Astrocyte (in vitro differentiated cells and primary cell): ENCODE results near the gene RAB30. TPM values are rescaled to one million over a fixed set of nuclear protein-coding genes. Genes with fewer than 3 reads are reported as not detected.

Experiments used
- DNase-seq: peaks from one replicate; pipeline ENCODE4 v3.0.0-alpha.2; 2010; ENCODE audit warnings: low read depth
- FAIRE-seq: peaks from 2 replicates; lab custom pipeline; 2011; peaks lifted over from hg19 to GRCh38; lab: Jason Lieb, UNC
- H2AFZ ChIP-seq: 2 replicates; pipeline ENCODE4 v1.6.0; 2012; ENCODE audit warnings: low read depth, low read length, inconsistent platforms
- H3K27ac ChIP-seq: 2 replicates; pipeline ENCODE4 v1.5.1; 2011; ENCODE audit warnings: low read depth, low read length, inconsistent platforms
- H3K27me3 ChIP-seq: 2 replicates; pipeline ENCODE4 v1.6.0; 2011; ENCODE audit warnings: low read length, inconsistent platforms; ENCODE audit not compliant: insufficient read depth
- H3K36me3 ChIP-seq: 2 replicates; pipeline ENCODE4 v1.5.1; 2011; ENCODE audit warnings: low read length, inconsistent platforms; ENCODE audit not compliant: insufficient read depth
- H3K4me1 ChIP-seq: 2 replicates; pipeline ENCODE4 v1.5.1; 2011; ENCODE audit warnings: low read length, inconsistent platforms; ENCODE audit not compliant: insufficient read depth
- H3K4me2 ChIP-seq: 2 replicates; pipeline ENCODE4 v1.6.0; 2012; ENCODE audit warnings: low read length, inconsistent platforms
- H3K4me3 ChIP-seq: 2 replicates; pipeline ENCODE4 v1.5.1; 2011; ENCODE audit warnings: low read depth, mild to moderate bottlenecking, low read length, inconsistent platforms; ENCODE audit not compliant: insufficient read depth
- H3K79me2 ChIP-seq: 2 replicates; pipeline ENCODE4 v1.6.0; 2012; ENCODE audit warnings: mild to moderate bottlenecking, low read length, inconsistent platforms; ENCODE audit not compliant: insufficient read depth
- H3K9ac ChIP-seq: 2 replicates; pipeline ENCODE4 v1.6.0; 2012; ENCODE audit warnings: mild to moderate bottlenecking, low read length, inconsistent platforms
- H3K9me3 ChIP-seq: 2 replicates; pipeline ENCODE4 v1.5.1; 2012; ENCODE audit warnings: low read depth, mild to moderate bottlenecking, low read length, inconsistent platforms; ENCODE audit not compliant: insufficient read depth
- H4K20me1 ChIP-seq: 2 replicates; pipeline ENCODE4 v1.6.0; 2012; ENCODE audit warnings: low read length, inconsistent platforms; ENCODE audit not compliant: insufficient read depth
- H3K27ac Mint-ChIP-seq: one replicate; pipeline ENCODE4 v1.8.0; 2021; ENCODE audit warnings: mild to moderate bottlenecking, mixed read lengths; ENCODE audit not compliant: unreplicated experiment
- H3K27me3 Mint-ChIP-seq: one replicate; pipeline ENCODE4 v1.8.0; 2021; ENCODE audit warnings: low read depth, mixed read lengths; ENCODE audit not compliant: unreplicated experiment
- H3K36me3 Mint-ChIP-seq: one replicate; pipeline ENCODE4 v1.8.0; 2021; ENCODE audit warnings: low read depth, mixed read lengths; ENCODE audit not compliant: unreplicated experiment
- H3K4me1 Mint-ChIP-seq: one replicate; pipeline ENCODE4 v1.8.0; 2021; ENCODE audit warnings: low read depth, mixed read lengths; ENCODE audit not compliant: unreplicated experiment
- H3K4me3 Mint-ChIP-seq: one replicate; pipeline ENCODE4 v1.8.0; 2021; ENCODE audit warnings: mild to moderate bottlenecking, moderate library complexity, mixed read lengths; ENCODE audit not compliant: unreplicated experiment
- H3K9me3 Mint-ChIP-seq: one replicate; pipeline ENCODE4 v1.8.0; 2021; ENCODE audit warnings: mild to moderate bottlenecking, mixed read lengths; ENCODE audit not compliant: unreplicated experiment
- EZH2 ChIP-seq: IDR thresholded peaks from 2 replicates; pipeline ENCODE4 v1.6.1; 2012; ENCODE audit warnings: mild to moderate bottlenecking, low read length, inconsistent platforms; ENCODE audit not compliant: insufficient read depth
- total RNA-seq: library from RNA; stranded (reverse); gene quantifications from 2 replicates; pipeline ENCODE4 v1.2.1, GENCODE V29; 2021
- TF ChIP-seq, protein P1 (sequence below): IDR thresholded peaks from 2 replicates; pipeline ENCODE4 v1.5.1; 2011; ENCODE audit warnings: low read depth, mild to moderate bottlenecking, inconsistent platforms, low read length, moderate library complexity; ENCODE audit not compliant: insufficient read depth

The RAB30 gene
- total RNA-seq, 1 donor from 2014 or later = 40.0 TPM

GRCh38 chr11:83051760-83052671, 19.7 kb downstream of the RAB30 start:
- peaks cover 63% of the 10 kb centered on the region for H3K79me2 ChIP-seq

DNA sequence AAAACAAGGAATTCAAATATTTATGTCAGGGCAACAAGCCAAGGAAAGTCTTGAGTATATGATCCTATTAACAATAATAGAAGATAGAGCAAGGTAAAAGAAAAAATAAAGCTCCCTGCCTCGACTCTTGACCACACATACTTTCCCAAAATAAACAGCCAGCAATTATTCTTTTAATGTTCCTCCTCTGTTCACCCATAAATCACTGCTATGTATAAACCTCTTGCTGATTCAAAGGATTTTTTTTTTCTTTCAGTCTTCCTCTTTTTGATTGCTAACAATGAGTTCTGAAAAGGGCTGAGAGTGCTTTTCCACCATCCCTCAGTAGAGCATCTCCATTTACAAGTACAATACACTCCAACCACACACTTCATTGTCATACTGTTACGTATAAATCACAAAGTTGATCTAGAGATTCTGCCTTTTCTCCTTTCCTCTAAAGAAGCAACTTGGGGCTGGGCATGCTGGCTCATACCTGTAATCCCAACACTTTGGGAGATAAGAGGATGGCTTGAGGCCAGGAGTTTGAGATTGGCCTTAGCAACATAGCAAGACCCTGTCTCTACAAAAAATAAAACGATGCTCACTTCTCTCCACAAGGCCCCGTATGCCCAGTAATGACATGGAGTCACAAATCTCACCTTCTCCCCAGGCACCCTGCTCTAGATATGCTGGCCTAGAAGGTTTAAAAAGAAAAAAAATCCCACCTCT, 24.0 kb downstream of the RAB30 start:
- Histone ChIP-seq H3K9me3 (no peaks in the 10 kb centered on the region), H3K36me3 (no peaks in the 10 kb centered on the region), H3K4me3 (no peak overlapping the region), H3K79me2 (peaks cover 66% of the 10 kb centered on the region), H3K4me2 (peak overlapping the region; percentile 5), H3K4me1 (peaks cover 42% of the 10 kb centered on the region), H3K9ac (no peak overlapping the region), H3K27me3 (no peaks in the 10 kb centered on the region), H2AFZ (no peak overlapping the region), H4K20me1 (peaks cover 10% of the 10 kb centered on the region), H3K27ac (no peak overlapping the region)
- Mint-ChIP-seq H3K27ac (no peak overlapping the region), H3K27me3 (no peaks in the 10 kb centered on the region), H3K4me1 (peaks cover 30% of the 10 kb centered on the region), H3K9me3 (no peaks in the 10 kb centered on the region), H3K36me3 (no peaks in the 10 kb centered on the region), H3K4me3 (no peak overlapping the region)
- FAIRE-seq (no peak), DNase-seq (peak; percentile 50)
- TF ChIP-seq, protein P1, sequence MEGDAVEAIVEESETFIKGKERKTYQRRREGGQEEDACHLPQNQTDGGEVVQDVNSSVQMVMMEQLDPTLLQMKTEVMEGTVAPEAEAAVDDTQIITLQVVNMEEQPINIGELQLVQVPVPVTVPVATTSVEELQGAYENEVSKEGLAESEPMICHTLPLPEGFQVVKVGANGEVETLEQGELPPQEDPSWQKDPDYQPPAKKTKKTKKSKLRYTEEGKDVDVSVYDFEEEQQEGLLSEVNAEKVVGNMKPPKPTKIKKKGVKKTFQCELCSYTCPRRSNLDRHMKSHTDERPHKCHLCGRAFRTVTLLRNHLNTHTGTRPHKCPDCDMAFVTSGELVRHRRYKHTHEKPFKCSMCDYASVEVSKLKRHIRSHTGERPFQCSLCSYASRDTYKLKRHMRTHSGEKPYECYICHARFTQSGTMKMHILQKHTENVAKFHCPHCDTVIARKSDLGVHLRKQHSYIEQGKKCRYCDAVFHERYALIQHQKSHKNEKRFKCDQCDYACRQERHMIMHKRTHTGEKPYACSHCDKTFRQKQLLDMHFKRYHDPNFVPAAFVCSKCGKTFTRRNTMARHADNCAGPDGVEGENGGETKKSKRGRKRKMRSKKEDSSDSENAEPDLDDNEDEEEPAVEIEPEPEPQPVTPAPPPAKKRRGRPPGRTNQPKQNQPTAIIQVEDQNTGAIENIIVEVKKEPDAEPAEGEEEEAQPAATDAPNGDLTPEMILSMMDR = no peak
- TF ChIP-seq EZH2 = no peak

More at GRCh38 chr11:83051760-83052671, 19.7 kb downstream of the RAB30 start:
- Histone ChIP-seq H3K9ac (peak overlapping the region; percentile 71), H4K20me1 (peaks cover 10% of the 10 kb centered on the region), H3K27me3 (no peaks in the 10 kb centered on the region), H2AFZ (no peak overlapping the region), H3K36me3 (no peaks in the 10 kb centered on the region), H3K4me1 (peaks cover 26% of the 10 kb centered on the region), H3K9me3 (no peaks in the 10 kb centered on the region), H3K4me2 (peak overlapping the region; percentile 78), H3K4me3 (peak overlapping the region; percentile 12), H3K27ac (peak overlapping the region; percentile 93)
- DNase-seq (peak; percentile 97), FAIRE-seq (peak; percentile 82)
- Mint-ChIP-seq H3K27ac (peak overlapping the region; percentile 64), H3K4me3 (no peak overlapping the region), H3K36me3 (peaks cover 3% of the 10 kb centered on the region), H3K4me1 (peaks cover 19% of the 10 kb centered on the region), H3K27me3 (no peaks in the 10 kb centered on the region), H3K9me3 (no peaks in the 10 kb centered on the region)
- TF ChIP-seq EZH2 = no peak
- TF ChIP-seq, protein P1 = no peak
